ENCODE measurements around the gene PTPRT. TPM values are rescaled to one million over a fixed set of nuclear protein-coding genes. Genes with fewer than 3 reads are reported as not detected.
"Not testable (repeated sequence)": the region's sequence is repeated elsewhere in the genome, so short reads cannot be mapped to it uniquely, and the experiment has no call there.

The PTPRT gene
- total RNA-seq, 1 donor from 2014 or later = not detected

GRCh38 chr20:43187476-43188233, 2.1 kb downstream of the PTPRT start:
- peak; percentile 16 to 61 for DNase-seq (ENCODE audit: low read depth in 2 of 2)

GRCh38 chr20:43186312-43186711, 3.4 kb downstream of the PTPRT start:
- no peak for DNase-seq (ENCODE audit: low read depth in 2 of 2)

GRCh38 chr20:43185901-43186300, 3.8 kb downstream of the PTPRT start:
- DNase-seq (ENCODE audit: low read depth in 2 of 2) = no peak

- DNase-seq (ENCODE audit: low read depth in 2 of 2) = no peak
These were observed 6.1 kb downstream of the PTPRT start for GRCh38 chr20:43183536-43184070.

- no peak for DNase-seq (ENCODE audit: low read depth in 2 of 2)
These were observed 11.6 kb downstream of the PTPRT start for GRCh38 chr20:43178080-43178479.

GRCh38 chr20:43176726-43177125, 13.0 kb downstream of the PTPRT start:
- DNase-seq (ENCODE audit: low read depth in 2 of 2) = no peak

GRCh38 chr20:43171930-43172329, 17.8 kb downstream of the PTPRT start:
- no peak for DNase-seq (ENCODE audit: low read depth in 2 of 2)

- DNase-seq (ENCODE audit: low read depth in 2 of 2) = no peak
These were observed 18.9 kb downstream of the PTPRT start for GRCh38 chr20:43170771-43171170.

GRCh38 chr20:43167615-43168014, 22.1 kb downstream of the PTPRT start:
- no peak for DNase-seq (ENCODE audit: low read depth in 2 of 2)

GRCh38 chr20:43167021-43167420, 22.7 kb downstream of the PTPRT start:
- no peak for DNase-seq (ENCODE audit: low read depth in 2 of 2)

GRCh38 chr20:43165611-43166010, 24.1 kb downstream of the PTPRT start:
- DNase-seq (ENCODE audit: low read depth in 2 of 2) = no peak

GRCh38 chr20:43164736-43165135, 25.0 kb downstream of the PTPRT start:
- DNase-seq (ENCODE audit: low read depth in 2 of 2) = not testable (repeated sequence)

GRCh38 chr20:43161716-43162115, 28.0 kb downstream of the PTPRT start:
- no peak for DNase-seq (ENCODE audit: low read depth in 2 of 2)

- DNase-seq (ENCODE audit: low read depth in 2 of 2) = no peak
These were observed 28.8 kb downstream of the PTPRT start for GRCh38 chr20:43160941-43161340.

- DNase-seq (ENCODE audit: low read depth in 2 of 2) = no peak
These were observed 29.7 kb downstream of the PTPRT start for GRCh38 chr20:43159994-43160393.

- no peak for DNase-seq (ENCODE audit: low read depth in 2 of 2)
These were observed 34.2 kb downstream of the PTPRT start for GRCh38 chr20:43155366-43156100.

GRCh38 chr20:43151901-43152300, 37.8 kb downstream of the PTPRT start:
- no peak for DNase-seq (ENCODE audit: low read depth in 2 of 2)

- no peak for DNase-seq (ENCODE audit: low read depth in 2 of 2)
These were observed 38.5 kb downstream of the PTPRT start for GRCh38 chr20:43151256-43151655.

- no peak for DNase-seq (ENCODE audit: low read depth in 2 of 2)
These were observed 49.0 kb downstream of the PTPRT start for GRCh38 chr20:43140726-43141125.

GRCh38 chr20:43138061-43138770, 51.5 kb downstream of the PTPRT start:
- no peak for DNase-seq (ENCODE audit: low read depth in 2 of 2)

GRCh38 chr20:43137160-43137559, 52.5 kb downstream of the PTPRT start:
- no peak for DNase-seq (ENCODE audit: low read depth in 2 of 2)

- no peak for DNase-seq (ENCODE audit: low read depth in 2 of 2)
These were observed 65.5 kb downstream of the PTPRT start for GRCh38 chr20:43124241-43124640.
